Nephron (organoid): ENCODE data around the gene CTNNA3.

Experiments used
- H3K27ac Mint-ChIP-seq, 3 experiments: 2 replicates each; pipeline ENCODE4 v1.8.0; 2020; ENCODE audit warnings: mixed read lengths in 3 of 3, mild to moderate bottlenecking in 2 of 3, moderate library complexity in 1 of 3
- H3K27me3 Mint-ChIP-seq: 2 replicates; pipeline ENCODE4 v1.8.0; 2021; ENCODE audit warnings: low read depth, mild to moderate bottlenecking, moderate library complexity, mixed read lengths
- H3K36me3 Mint-ChIP-seq: 2 replicates; pipeline ENCODE4 v1.8.0; 2020; ENCODE audit warnings: low read depth, mixed read lengths
- H3K4me1 Mint-ChIP-seq: 2 replicates; pipeline ENCODE4 v1.8.0; 2020; ENCODE audit warnings: mixed read lengths
- H3K4me3 Mint-ChIP-seq, 3 experiments: 2 replicates each; pipeline ENCODE4 v1.8.0; 2020; ENCODE audit warnings: mild to moderate bottlenecking in 3 of 3, mixed read lengths in 3 of 3, moderate library complexity in 2 of 3
- H3K9me3 Mint-ChIP-seq: 2 replicates; pipeline ENCODE4 v1.8.0; 2020; ENCODE audit warnings: mixed read lengths
- TF ChIP-seq, protein P1 (sequence below), 3 experiments: fragments of 200-600 bp; sonication (generic); IDR thresholded peaks; one replicate each; pipeline ENCODE4 v1.5.0; 2021; ENCODE audit warnings: antibody characterized with exemption in 3 of 3; ENCODE audit not compliant: unreplicated experiment in 3 of 3

Gene CTNNA3

DNA sequence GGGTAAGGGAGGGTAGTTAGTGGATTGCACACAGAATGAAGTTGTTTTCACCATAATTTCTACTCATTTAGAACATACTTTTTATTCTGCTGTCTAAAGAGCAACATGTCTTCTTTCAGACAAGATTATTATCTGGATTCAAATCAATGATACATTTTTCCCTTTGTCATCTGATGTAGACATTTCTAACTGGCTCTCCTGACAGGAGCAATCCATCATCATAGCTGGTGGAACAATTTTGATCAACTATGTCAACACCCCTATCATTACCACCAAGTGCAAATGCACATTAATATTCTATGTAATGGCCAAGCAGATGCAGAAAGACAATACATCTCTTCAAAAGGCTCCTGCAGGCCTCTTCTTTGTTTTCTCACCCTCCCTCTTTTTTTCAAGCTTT is 1443.0 kb downstream of the CTNNA3 start:
- no peak overlapping the region for H3K27ac Mint-ChIP-seq
- no peak overlapping the region for H3K4me3 Mint-ChIP-seq
- no peaks in the 10 kb centered on the region for H3K36me3 Mint-ChIP-seq
- H3K9me3 Mint-ChIP-seq: peaks cover 16% of the 10 kb centered on the region
- H3K4me1 Mint-ChIP-seq: no peaks in the 10 kb centered on the region
- TF ChIP-seq, protein P1, sequence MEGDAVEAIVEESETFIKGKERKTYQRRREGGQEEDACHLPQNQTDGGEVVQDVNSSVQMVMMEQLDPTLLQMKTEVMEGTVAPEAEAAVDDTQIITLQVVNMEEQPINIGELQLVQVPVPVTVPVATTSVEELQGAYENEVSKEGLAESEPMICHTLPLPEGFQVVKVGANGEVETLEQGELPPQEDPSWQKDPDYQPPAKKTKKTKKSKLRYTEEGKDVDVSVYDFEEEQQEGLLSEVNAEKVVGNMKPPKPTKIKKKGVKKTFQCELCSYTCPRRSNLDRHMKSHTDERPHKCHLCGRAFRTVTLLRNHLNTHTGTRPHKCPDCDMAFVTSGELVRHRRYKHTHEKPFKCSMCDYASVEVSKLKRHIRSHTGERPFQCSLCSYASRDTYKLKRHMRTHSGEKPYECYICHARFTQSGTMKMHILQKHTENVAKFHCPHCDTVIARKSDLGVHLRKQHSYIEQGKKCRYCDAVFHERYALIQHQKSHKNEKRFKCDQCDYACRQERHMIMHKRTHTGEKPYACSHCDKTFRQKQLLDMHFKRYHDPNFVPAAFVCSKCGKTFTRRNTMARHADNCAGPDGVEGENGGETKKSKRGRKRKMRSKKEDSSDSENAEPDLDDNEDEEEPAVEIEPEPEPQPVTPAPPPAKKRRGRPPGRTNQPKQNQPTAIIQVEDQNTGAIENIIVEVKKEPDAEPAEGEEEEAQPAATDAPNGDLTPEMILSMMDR (IDR thresholded peaks at IDR 0.05; ENCODE audit: unreplicated experiment in 3 of 3): no peak
- H3K27me3 Mint-ChIP-seq: no peaks in the 10 kb centered on the region

DNA sequence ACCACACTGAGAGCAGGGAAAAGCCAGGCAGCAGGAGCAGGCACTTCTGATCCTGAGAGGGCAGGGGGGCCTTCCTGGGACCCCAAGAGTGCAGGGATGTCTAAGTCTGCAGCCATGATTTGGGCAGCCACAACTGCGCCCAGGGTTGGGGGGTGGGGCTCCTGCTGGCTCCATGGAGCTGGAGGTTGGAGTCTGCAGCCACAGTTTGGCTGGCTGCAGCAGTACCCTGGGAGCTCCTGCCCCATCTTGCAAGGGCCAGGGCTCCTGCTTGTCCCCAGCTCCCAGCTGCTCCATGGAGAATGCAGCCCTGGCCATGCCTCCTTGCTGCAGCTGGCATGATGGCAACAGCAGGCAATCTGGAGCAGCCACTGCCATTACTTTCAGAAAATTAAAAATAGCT is 1449.8 kb downstream of the CTNNA3 start:
- peaks cover 27% of the 10 kb centered on the region for H3K9me3 Mint-ChIP-seq
- no peak overlapping the region for H3K4me3 Mint-ChIP-seq
- no peaks in the 10 kb centered on the region for H3K27me3 Mint-ChIP-seq
- TF ChIP-seq, protein P1 (IDR thresholded peaks at IDR 0.05; ENCODE audit: unreplicated experiment in 3 of 3): no peak
- H3K27ac Mint-ChIP-seq: no peak overlapping the region
- H3K36me3 Mint-ChIP-seq: no peaks in the 10 kb centered on the region
- no peaks in the 10 kb centered on the region for H3K4me1 Mint-ChIP-seq

DNA sequence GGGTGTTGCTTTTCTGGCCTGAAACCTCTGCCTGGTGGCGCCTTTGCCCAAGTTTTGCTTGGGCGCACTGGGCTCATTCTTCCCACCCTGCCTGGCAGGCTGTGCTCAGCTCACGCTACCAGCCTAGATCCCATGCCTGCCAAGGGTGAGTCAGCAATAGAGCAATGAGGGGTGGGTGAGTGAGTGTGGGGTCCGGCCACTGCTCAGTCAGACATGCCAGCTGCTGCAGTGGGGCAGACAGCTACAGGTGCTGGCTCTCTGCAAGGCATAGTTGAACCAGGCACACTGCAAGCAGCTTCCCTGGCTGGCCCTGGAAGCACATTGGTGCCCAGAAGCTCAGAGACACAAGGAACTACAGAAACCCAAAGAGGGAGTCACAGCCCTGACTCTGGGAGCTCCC is 1451.0 kb downstream of the CTNNA3 start:
- TF ChIP-seq, protein P1 (IDR thresholded peaks at IDR 0.05; ENCODE audit: unreplicated experiment in 3 of 3): no peak
- Mint-ChIP-seq H3K4me3 (no peak overlapping the region), H3K27ac (no peak overlapping the region), H3K36me3 (no peaks in the 10 kb centered on the region), H3K9me3 (peaks cover 24% of the 10 kb centered on the region), H3K27me3 (no peaks in the 10 kb centered on the region), H3K4me1 (no peaks in the 10 kb centered on the region)

DNA sequence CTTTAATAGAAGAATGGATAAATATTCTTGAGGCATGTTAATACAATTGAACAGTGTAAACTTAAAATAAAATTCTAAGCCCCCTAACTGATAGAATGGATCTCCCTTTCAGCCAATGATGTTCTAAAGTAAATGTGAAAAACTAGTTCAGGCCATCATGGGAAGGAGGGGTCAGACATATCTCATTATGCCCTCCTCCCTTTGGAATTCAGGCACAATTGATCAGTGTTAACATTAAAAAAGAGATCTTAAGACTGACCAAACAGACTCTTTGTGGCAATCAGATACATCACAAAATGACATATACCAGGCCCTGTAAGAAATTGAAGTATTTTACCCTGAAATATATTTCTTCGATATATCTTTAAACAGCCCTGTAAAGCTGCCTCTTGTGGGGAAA is 1453.1 kb downstream of the CTNNA3 start:
- Mint-ChIP-seq H3K36me3 (no peaks in the 10 kb centered on the region), H3K4me3 (no peak overlapping the region), H3K27ac (no peak overlapping the region)

DNA sequence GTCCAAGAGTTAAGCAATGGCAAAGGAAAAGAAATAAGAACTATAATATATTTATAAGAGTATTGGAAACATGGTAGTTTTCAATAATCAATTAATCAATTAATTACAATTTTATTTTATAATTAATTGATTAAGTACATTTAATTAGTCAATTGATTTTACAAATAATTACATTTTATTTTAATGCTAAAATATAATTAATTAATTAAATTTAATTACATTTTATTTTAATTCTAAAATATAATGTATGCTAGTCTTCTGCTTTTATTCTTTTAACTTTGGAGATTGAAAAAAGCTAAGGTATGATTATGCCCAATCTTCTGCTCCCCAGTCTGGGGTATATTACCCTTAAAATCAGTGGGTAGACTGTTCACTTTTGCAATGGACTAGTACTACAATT is 1456.9 kb downstream of the CTNNA3 start:
- TF ChIP-seq, protein P1 (IDR thresholded peaks at IDR 0.05; ENCODE audit: unreplicated experiment in 3 of 3): no peak
- Mint-ChIP-seq H3K9me3 (no peaks in the 10 kb centered on the region), H3K4me1 (no peaks in the 10 kb centered on the region), H3K27ac (no peak overlapping the region), H3K4me3 (no peak overlapping the region), H3K36me3 (no peaks in the 10 kb centered on the region), H3K27me3 (no peaks in the 10 kb centered on the region)

More for the DNA sequence above, 1453.1 kb downstream of the CTNNA3 start:
- Mint-ChIP-seq H3K27me3 (no peaks in the 10 kb centered on the region), H3K4me1 (no peaks in the 10 kb centered on the region), H3K9me3 (peaks cover 11% of the 10 kb centered on the region)
- TF ChIP-seq, protein P1 (IDR thresholded peaks at IDR 0.05; ENCODE audit: unreplicated experiment in 3 of 3): no peak

DNA sequence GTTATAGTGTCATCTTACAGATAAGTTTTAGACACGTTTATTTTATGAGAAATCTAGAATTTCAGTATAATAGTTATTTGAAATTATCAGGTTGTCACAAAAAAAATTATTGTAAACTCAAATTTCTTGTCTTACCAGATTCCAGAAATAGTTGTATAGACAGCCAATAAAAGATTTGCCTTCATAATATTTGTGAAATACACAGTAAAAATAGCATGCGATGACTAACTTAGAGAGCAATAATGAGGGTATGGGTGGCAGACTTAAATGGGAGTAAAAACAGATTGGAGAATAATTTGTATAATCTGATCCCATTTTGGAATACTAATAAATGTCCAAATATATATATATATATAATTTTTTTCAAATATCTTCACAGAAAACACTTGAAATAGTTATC is 1457.7 kb downstream of the CTNNA3 start:
- H3K4me3 Mint-ChIP-seq: no peak overlapping the region
- TF ChIP-seq, protein P1 (IDR thresholded peaks at IDR 0.05; ENCODE audit: unreplicated experiment in 3 of 3): no peak
- H3K27me3 Mint-ChIP-seq: no peaks in the 10 kb centered on the region
- H3K9me3 Mint-ChIP-seq: no peaks in the 10 kb centered on the region
- no peak overlapping the region for H3K27ac Mint-ChIP-seq
- H3K36me3 Mint-ChIP-seq: no peaks in the 10 kb centered on the region
- H3K4me1 Mint-ChIP-seq: no peaks in the 10 kb centered on the region
